ENCODE results near the gene CPZ.

DNA sequence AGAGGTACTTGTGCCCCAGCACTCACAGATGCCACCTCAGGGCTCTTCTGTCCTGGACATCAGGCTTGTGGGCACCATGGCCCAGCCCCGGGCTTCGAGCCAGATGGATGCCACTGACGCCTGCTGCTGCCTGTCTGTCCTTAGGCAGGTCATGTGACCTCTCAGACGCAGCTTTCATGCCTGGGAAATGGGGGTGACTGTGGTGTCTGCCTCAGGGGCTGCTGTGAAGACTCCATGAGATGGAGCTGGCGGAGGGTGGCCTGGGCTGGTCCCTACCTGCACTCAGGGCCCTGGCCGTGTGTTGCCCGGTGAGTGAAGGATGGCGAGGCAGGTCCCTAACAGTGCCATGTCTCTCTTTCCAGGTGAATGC lies 6.5 kb downstream of the CPZ start:
- TF ChIP-seq, protein P1, sequence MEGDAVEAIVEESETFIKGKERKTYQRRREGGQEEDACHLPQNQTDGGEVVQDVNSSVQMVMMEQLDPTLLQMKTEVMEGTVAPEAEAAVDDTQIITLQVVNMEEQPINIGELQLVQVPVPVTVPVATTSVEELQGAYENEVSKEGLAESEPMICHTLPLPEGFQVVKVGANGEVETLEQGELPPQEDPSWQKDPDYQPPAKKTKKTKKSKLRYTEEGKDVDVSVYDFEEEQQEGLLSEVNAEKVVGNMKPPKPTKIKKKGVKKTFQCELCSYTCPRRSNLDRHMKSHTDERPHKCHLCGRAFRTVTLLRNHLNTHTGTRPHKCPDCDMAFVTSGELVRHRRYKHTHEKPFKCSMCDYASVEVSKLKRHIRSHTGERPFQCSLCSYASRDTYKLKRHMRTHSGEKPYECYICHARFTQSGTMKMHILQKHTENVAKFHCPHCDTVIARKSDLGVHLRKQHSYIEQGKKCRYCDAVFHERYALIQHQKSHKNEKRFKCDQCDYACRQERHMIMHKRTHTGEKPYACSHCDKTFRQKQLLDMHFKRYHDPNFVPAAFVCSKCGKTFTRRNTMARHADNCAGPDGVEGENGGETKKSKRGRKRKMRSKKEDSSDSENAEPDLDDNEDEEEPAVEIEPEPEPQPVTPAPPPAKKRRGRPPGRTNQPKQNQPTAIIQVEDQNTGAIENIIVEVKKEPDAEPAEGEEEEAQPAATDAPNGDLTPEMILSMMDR (IDR thresholded peaks at IDR 0.05), result no peak
- TF ChIP-seq POLR2A (IDR thresholded peaks at IDR 0.05), result no peak

Measured in adrenal gland (tissue), 5 donors.